GM20000 (cell line): ENCODE data around the gene PSKH1.

Experiments used
- DNase-seq: peaks from one replicate; pipeline ENCODE4 v3.0.0; 2012; ENCODE audit warnings: low spot score
- CTCF ChIP-seq: IDR thresholded peaks from 2 replicates; pipeline ENCODE4 v1.5.1; 2012; ENCODE audit warnings: mild to moderate bottlenecking, control low read depth; ENCODE audit errors: extremely low read depth, missing control alignments

The PSKH1 gene

GRCh38 chr16:67927131-67927941, 34.3 kb downstream of the PSKH1 start:
- DNase-seq = no peak
- TF ChIP-seq CTCF = no peak

- DNase-seq = no peak
- no peak for TF ChIP-seq CTCF
Observed at GRCh38 chr16:67928147-67928546, 35.1 kb downstream of the PSKH1 start.

GRCh38 chr16:67928561-67929364, 35.7 kb downstream of the PSKH1 start:
- TF ChIP-seq CTCF = peak; percentile 91
- DNase-seq = peak; percentile 79

GRCh38 chr16:67930191-67930590, 37.1 kb downstream of the PSKH1 start:
- no peak for DNase-seq
- no peak for TF ChIP-seq CTCF

- DNase-seq = no peak
- no peak for TF ChIP-seq CTCF
Observed at GRCh38 chr16:67930678-67931211, 37.7 kb downstream of the PSKH1 start.

GRCh38 chr16:67931712-67932461, 38.8 kb downstream of the PSKH1 start, which contains the start of gene CTRL:
CTRL (minus strand) TSS chr16:67931862; CDS start chr16:67931852, 10 bp downstream.
- no peak for TF ChIP-seq CTCF
- DNase-seq = no peak

GRCh38 chr16:67932462-67932840, 39.4 kb downstream of the PSKH1 start:
- DNase-seq = no peak
- no peak for TF ChIP-seq CTCF
